ENCODE data around the gene RALGPS1. TPM values are rescaled to one million over a fixed set of nuclear protein-coding genes. Genes with fewer than 3 reads are reported as not detected.
A peak's percentile ranks its signal among the peaks of the same experiment; 100 is the strongest.

The RALGPS1 gene
- total RNA-seq, 1 experiment from 2014 or later, result 28.5 TPM

GRCh38 chr9:127076860-127077643 lies 162.5 kb downstream of the RALGPS1 start (continued):
- TF ChIP-seq ZNF232 (CRISPR knock-in tag; IDR thresholded peaks at IDR 0.05), result no peak

DNA sequence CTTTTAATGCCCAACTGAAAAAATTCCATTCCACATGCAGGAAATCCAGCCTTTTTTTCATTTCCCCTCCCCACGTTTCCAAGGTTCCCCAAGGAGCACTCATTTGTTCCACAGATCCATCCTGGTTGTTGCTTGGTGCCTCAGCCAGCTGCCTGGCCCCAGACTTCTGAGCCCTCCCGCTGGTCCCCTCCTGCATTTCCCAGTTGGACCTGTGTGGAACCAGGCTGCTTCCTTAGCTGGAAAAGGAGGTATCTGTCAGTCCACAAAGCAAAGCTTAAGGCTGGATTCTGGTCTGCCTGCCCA lies 163.0 kb downstream of the RALGPS1 start:
- H3K4me3 Mint-ChIP-seq, result no peak overlapping the region
- TF ChIP-seq ZNF138 (CRISPR knock-in tag; conservative IDR thresholded peaks at IDR 0.05) (no peak), PRRX2 (CRISPR knock-in tag; IDR thresholded peaks at IDR 0.05) (no peak), KAT7 (CRISPR knock-in tag; IDR thresholded peaks at IDR 0.05; ENCODE audit: borderline replicate concordance) (no peak)
- POLR2A ChIA-PET, result interaction anchor here (0.8 kb wide), 1 partner anchor 34 kb away, joined by 3 read pairs; no protein-coding TSS in a partner anchor
- DNase-seq (ENCODE audit: low spot score) (no peak), ATAC-seq (peak; percentile 19; the same call in 1 of the 2 replicates)
- H3K4me1 Mint-ChIP-seq, result peaks cover 47% of the 10 kb centered on the region
- no peak overlapping the region for H3K27ac Mint-ChIP-seq
- CTCF ChIA-PET, result interaction anchor here (0.6 to 1.2 kb wide), 2 partner anchors 11 to 45 kb away, joined by 3 to 4 read pairs; partner anchors contain the start of gene ANGPTL2
- peaks cover 3% of the 10 kb centered on the region; the same call in 1 of the 2 replicates for H3K27me3 Mint-ChIP-seq (ENCODE audit: low read depth)
- H3K36me3 Mint-ChIP-seq, result peaks cover 4% of the 10 kb centered on the region; the same call in 1 of the 2 replicates
- peaks cover 5% of the 10 kb centered on the region for H3K9me3 Mint-ChIP-seq

DNA sequence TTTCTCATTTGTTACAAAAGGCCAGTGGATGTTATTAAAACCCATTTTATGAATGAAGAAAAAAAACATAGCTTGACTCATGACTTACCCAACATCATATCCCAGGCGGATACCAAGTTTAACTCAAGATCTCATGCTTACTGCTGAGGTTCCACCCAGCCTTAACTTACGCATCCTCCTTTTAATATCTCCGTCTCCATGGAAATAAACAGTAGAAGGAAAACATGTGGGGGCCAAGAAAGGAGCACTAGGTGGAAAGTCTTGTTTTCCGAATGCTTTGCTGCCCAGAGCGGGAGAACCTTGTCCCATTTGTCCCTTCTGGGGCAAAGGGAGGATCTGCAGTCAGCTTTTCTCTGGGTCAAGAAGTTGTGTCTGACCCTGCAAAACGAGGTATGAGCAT lies 163.8 kb downstream of the RALGPS1 start:
- no peak for TF ChIP-seq EMX1 (CRISPR knock-in tag; IDR thresholded peaks at IDR 0.05)
- TF ChIP-seq ZNF416 (CRISPR knock-in tag; IDR thresholded peaks at IDR 0.05), result no peak
- TF ChIP-seq, protein P1, sequence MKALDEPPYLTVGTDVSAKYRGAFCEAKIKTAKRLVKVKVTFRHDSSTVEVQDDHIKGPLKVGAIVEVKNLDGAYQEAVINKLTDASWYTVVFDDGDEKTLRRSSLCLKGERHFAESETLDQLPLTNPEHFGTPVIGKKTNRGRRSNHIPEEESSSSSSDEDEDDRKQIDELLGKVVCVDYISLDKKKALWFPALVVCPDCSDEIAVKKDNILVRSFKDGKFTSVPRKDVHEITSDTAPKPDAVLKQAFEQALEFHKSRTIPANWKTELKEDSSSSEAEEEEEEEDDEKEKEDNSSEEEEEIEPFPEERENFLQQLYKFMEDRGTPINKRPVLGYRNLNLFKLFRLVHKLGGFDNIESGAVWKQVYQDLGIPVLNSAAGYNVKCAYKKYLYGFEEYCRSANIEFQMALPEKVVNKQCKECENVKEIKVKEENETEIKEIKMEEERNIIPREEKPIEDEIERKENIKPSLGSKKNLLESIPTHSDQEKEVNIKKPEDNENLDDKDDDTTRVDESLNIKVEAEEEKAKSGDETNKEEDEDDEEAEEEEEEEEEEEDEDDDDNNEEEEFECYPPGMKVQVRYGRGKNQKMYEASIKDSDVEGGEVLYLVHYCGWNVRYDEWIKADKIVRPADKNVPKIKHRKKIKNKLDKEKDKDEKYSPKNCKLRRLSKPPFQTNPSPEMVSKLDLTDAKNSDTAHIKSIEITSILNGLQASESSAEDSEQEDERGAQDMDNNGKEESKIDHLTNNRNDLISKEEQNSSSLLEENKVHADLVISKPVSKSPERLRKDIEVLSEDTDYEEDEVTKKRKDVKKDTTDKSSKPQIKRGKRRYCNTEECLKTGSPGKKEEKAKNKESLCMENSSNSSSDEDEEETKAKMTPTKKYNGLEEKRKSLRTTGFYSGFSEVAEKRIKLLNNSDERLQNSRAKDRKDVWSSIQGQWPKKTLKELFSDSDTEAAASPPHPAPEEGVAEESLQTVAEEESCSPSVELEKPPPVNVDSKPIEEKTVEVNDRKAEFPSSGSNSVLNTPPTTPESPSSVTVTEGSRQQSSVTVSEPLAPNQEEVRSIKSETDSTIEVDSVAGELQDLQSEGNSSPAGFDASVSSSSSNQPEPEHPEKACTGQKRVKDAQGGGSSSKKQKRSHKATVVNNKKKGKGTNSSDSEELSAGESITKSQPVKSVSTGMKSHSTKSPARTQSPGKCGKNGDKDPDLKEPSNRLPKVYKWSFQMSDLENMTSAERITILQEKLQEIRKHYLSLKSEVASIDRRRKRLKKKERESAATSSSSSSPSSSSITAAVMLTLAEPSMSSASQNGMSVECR (CRISPR knock-in tag; IDR thresholded peaks at IDR 0.05; ENCODE audit: borderline replicate concordance), result no peak
- TF ChIP-seq MYBL2 (CRISPR knock-in tag; IDR thresholded peaks at IDR 0.05), result no peak
- TF ChIP-seq FOXK1 (CRISPR knock-in tag; IDR thresholded peaks at IDR 0.05), result no peak
- TF ChIP-seq, protein P2, sequence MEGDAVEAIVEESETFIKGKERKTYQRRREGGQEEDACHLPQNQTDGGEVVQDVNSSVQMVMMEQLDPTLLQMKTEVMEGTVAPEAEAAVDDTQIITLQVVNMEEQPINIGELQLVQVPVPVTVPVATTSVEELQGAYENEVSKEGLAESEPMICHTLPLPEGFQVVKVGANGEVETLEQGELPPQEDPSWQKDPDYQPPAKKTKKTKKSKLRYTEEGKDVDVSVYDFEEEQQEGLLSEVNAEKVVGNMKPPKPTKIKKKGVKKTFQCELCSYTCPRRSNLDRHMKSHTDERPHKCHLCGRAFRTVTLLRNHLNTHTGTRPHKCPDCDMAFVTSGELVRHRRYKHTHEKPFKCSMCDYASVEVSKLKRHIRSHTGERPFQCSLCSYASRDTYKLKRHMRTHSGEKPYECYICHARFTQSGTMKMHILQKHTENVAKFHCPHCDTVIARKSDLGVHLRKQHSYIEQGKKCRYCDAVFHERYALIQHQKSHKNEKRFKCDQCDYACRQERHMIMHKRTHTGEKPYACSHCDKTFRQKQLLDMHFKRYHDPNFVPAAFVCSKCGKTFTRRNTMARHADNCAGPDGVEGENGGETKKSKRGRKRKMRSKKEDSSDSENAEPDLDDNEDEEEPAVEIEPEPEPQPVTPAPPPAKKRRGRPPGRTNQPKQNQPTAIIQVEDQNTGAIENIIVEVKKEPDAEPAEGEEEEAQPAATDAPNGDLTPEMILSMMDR (IDR thresholded peaks at IDR 0.05), result no peak
- no peak for TF ChIP-seq RELA (CRISPR knock-in tag; IDR thresholded peaks at IDR 0.05; ENCODE audit: borderline replicate concordance)
- TF ChIP-seq ZNF263 (CRISPR knock-in tag; IDR thresholded peaks at IDR 0.05; ENCODE audit: low read depth), result no peak
- TF ChIP-seq KAT7 (CRISPR knock-in tag; IDR thresholded peaks at IDR 0.05; ENCODE audit: borderline replicate concordance), result no peak
- TF ChIP-seq ESRRA (CRISPR knock-in tag; IDR thresholded peaks at IDR 0.05; ENCODE audit: borderline replicate concordance), result no peak
- no peak for TF ChIP-seq ZNF232 (CRISPR knock-in tag; IDR thresholded peaks at IDR 0.05)
- TF ChIP-seq, protein P3, sequence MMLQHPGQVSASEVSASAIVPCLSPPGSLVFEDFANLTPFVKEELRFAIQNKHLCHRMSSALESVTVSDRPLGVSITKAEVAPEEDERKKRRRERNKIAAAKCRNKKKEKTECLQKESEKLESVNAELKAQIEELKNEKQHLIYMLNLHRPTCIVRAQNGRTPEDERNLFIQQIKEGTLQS (CRISPR knock-in tag; conservative IDR thresholded peaks at IDR 0.05), result no peak
- no peak for TF ChIP-seq FOXJ3 (CRISPR knock-in tag; IDR thresholded peaks at IDR 0.05; ENCODE audit: borderline replicate concordance)
- TF ChIP-seq, protein P4, sequence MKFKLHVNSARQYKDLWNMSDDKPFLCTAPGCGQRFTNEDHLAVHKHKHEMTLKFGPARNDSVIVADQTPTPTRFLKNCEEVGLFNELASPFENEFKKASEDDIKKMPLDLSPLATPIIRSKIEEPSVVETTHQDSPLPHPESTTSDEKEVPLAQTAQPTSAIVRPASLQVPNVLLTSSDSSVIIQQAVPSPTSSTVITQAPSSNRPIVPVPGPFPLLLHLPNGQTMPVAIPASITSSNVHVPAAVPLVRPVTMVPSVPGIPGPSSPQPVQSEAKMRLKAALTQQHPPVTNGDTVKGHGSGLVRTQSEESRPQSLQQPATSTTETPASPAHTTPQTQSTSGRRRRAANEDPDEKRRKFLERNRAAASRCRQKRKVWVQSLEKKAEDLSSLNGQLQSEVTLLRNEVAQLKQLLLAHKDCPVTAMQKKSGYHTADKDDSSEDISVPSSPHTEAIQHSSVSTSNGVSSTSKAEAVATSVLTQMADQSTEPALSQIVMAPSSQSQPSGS (CRISPR knock-in tag; IDR thresholded peaks at IDR 0.05; ENCODE audit: borderline replicate concordance, low read depth), result no peak
- TF ChIP-seq ZNF671 (CRISPR knock-in tag; IDR thresholded peaks at IDR 0.05), result no peak
- no peak for TF ChIP-seq GTF2I (CRISPR knock-in tag; conservative IDR thresholded peaks at IDR 0.05)
- peaks cover 4% of the 10 kb centered on the region; the same call in 1 of the 2 replicates for H3K36me3 Mint-ChIP-seq
- peaks cover 47% of the 10 kb centered on the region for H3K4me1 Mint-ChIP-seq
- DNase-seq (ENCODE audit: low spot score) (no peak), ATAC-seq (no peak)
- no peak overlapping the region for H3K27ac Mint-ChIP-seq
- ChIA-PET POLR2A (no interaction called here), CTCF (interaction anchor here (0.6 to 1.2 kb wide), 2 partner anchors 11 to 44 kb away, joined by 3 to 4 read pairs; partner anchors contain the start of gene ANGPTL2)
- peaks cover 3% of the 10 kb centered on the region; the same call in 1 of the 2 replicates for H3K27me3 Mint-ChIP-seq (ENCODE audit: low read depth)
- H3K4me3 Mint-ChIP-seq, result no peak overlapping the region
- peaks cover 5% of the 10 kb centered on the region for H3K9me3 Mint-ChIP-seq
